Astrocyte of the spinal cord (primary cell): ENCODE results near the gene LRRC58.

Source experiments
- DNase-seq: peaks from one replicate; pipeline ENCODE4 v3.0.0; 2011; ENCODE audit warnings: low read depth, low spot score
- H3K4me3 ChIP-seq: 2 replicates; pipeline ENCODE4 v1.5.1; 2011; ENCODE audit warnings: low read depth, mild to moderate bottlenecking, low read length, moderate library complexity
- in situ Hi-C: cut with HindIII; loops from 2 replicates; pipeline ENCODE4 v1.10.0; 2017; ENCODE audit warnings: low sequenced_read_pairs
- TF ChIP-seq, protein P1 (sequence below): IDR thresholded peaks from 2 replicates; pipeline ENCODE4 v1.5.1; 2012; ENCODE audit warnings: low read depth, mild to moderate bottlenecking, low read length, inconsistent platforms

LRRC58 gene

DNA sequence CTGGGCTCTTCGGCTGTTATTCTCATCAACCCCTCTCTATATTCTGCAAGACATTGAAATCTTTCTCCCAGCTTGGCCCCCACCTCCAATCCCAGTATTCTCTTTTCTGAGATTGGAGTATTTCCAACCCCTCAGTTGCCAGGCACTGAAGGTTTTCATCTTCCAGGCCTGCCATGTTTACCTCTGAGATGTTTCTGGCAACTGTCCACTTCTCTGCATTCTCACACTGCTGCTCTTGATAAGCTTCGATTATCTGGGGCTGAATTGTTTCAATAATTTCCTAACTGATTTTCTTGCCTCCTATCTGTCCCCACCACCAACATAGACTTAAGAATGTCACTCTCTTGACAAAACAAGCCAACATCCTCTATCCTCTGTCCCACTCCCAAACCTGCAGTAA, 62.7 kb downstream of the LRRC58 start:
- TF ChIP-seq, protein P1, sequence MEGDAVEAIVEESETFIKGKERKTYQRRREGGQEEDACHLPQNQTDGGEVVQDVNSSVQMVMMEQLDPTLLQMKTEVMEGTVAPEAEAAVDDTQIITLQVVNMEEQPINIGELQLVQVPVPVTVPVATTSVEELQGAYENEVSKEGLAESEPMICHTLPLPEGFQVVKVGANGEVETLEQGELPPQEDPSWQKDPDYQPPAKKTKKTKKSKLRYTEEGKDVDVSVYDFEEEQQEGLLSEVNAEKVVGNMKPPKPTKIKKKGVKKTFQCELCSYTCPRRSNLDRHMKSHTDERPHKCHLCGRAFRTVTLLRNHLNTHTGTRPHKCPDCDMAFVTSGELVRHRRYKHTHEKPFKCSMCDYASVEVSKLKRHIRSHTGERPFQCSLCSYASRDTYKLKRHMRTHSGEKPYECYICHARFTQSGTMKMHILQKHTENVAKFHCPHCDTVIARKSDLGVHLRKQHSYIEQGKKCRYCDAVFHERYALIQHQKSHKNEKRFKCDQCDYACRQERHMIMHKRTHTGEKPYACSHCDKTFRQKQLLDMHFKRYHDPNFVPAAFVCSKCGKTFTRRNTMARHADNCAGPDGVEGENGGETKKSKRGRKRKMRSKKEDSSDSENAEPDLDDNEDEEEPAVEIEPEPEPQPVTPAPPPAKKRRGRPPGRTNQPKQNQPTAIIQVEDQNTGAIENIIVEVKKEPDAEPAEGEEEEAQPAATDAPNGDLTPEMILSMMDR, result no peak
- DNase-seq, result no peak
- in situ Hi-C loops, result no loop called here
- no peak overlapping the region for H3K4me3 ChIP-seq

DNA sequence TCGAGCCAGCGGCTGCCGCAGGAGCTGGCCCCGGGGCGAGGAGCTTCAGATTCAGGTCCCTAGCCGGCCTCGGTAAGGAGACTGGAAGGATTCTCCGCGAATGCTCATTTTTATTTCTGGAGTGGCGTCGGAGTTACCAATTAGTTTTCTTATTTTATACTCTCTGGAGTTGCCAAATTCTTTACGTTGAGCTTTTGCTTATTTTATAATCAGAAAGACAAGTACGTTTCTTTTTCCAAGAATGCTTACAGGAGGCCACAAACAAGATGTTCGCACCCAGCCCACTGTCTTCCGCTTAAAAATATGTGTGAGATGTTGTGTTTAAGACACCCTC, 63.7 kb downstream of the LRRC58 start:
- peak overlapping the region; percentile 55 for H3K4me3 ChIP-seq
- TF ChIP-seq, protein P1, result no peak
- in situ Hi-C loops, result no loop called here
- no peak for DNase-seq

- peak within 1 kb of the TSS; percentile 55 for H3K4me3 ChIP-seq
- no peak for DNase-seq
- in situ Hi-C loops, result no loop called here
- TF ChIP-seq, protein P1, result no peak
Measured at GRCh38 chr3:120284747-120285507, 64.2 kb downstream of the LRRC58 start, which contains the start of gene GPR156. Gene GPR156 (minus strand): TSS chr3:120285222. CDS start chr3:120244098, 41,124 bp downstream.

- TF ChIP-seq, protein P1, result no peak
- no peak for DNase-seq
- in situ Hi-C loops, result no loop called here
- no peak overlapping the region for H3K4me3 ChIP-seq
Measured at GRCh38 chr3:120281261-120281660, 67.9 kb downstream of the LRRC58 start.

DNA sequence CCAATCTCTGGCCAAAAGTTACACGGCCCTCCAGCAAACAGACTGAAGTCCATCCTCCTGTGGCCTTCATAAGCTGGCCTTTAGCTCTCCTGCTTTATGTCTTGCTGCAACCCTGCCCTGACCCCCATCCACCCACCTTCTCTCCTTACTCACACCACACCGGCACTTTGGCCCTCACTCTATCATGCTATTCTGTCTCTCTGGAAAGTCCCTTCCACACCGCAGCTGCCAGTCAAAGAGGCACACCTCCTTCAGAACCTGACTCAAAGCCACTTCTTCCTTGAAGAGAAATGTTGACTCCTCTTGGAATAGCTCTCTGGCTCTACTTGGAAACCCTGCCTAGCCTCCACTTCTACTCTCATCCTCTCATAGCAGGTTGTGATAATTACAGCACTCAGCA, 68.6 kb downstream of the LRRC58 start:
- TF ChIP-seq, protein P1, result no peak
- no peak for DNase-seq
- in situ Hi-C loops, result no loop called here
- no peak overlapping the region for H3K4me3 ChIP-seq

GRCh38 chr3:120280026-120280425, 69.1 kb downstream of the LRRC58 start:
- TF ChIP-seq, protein P1, result no peak
- in situ Hi-C loops, result no loop called here

More at GRCh38 chr3:120280026-120280425, 69.1 kb downstream of the LRRC58 start:
- no peak for DNase-seq
- H3K4me3 ChIP-seq, result no peak overlapping the region
